Endothelial cell of umbilical vein (primary cell): Measurements from ENCODE around the gene YEATS4. TPM values are rescaled to one million over a fixed set of nuclear protein-coding genes. Genes with fewer than 3 reads are reported as not detected.

ENCODE experiments used
- BruUV-seq: library from RNA; stranded (reverse); fragments of 400-500 nt; replicated peaks from 2 replicates; lab custom pipeline; 2021; lab: Mats Ljungman, UMichigan
- CTCF ChIA-PET: fragments of 300-600, 350-600 bp; sonication (Branson Sonifier 250); formaldehyde crosslinking; loops from one replicate; lab custom pipeline; 2021; ENCODE audit warnings: antibody characterized with exemption, inconsistent platforms; lab: Charles Lee
- POLR2A ChIA-PET: fragments of 300-600, 350-600 bp; sonication (Branson Sonifier 250); formaldehyde crosslinking; loops from one replicate; lab custom pipeline; 2021; ENCODE audit warnings: antibody characterized with exemption, inconsistent platforms; lab: Charles Lee
- DNase-seq: peaks from one replicate; pipeline ENCODE4 v3.0.0-alpha.2; 2011; ENCODE audit warnings: low read depth, low spot score
- FAIRE-seq: peaks from 2 replicates; lab custom pipeline; 2011; peaks lifted over from hg19 to GRCh38; lab: Jason Lieb, UNC
- H2AFZ ChIP-seq: 2 replicates; pipeline ENCODE4 v1.6.0; 2012; ENCODE audit warnings: low read depth, low read length, control low read depth, inconsistent platforms
- H3K27ac ChIP-seq: 2 replicates; pipeline ENCODE4 v1.5.1; 2011; ENCODE audit warnings: low read depth, mild to moderate bottlenecking, control low read depth, low read length, moderate library complexity; ENCODE audit not compliant: insufficient read depth
- H3K27me3 ChIP-seq, 2 experiments: 2 replicates each; pipeline versions ENCODE4 v1.6.0 to v1.6.1; 2011; ENCODE audit warnings: low read length in 2 of 2, mixed read lengths in 1 of 2; ENCODE audit not compliant: control insufficient read depth in 2 of 2, insufficient read depth in 2 of 2
- H3K36me3 ChIP-seq, 2 experiments: 2 replicates in 1 of 2; 3 replicates in 1 of 2; pipeline ENCODE4 v1.5.1; 2011; ENCODE audit warnings: low read length in 2 of 2, mild to moderate bottlenecking in 1 of 2, moderate library complexity in 1 of 2; ENCODE audit not compliant: control insufficient read depth in 2 of 2, insufficient read depth in 2 of 2; ENCODE audit errors: extremely low read depth in 1 of 2
- H3K4me1 ChIP-seq: 3 replicates; pipeline ENCODE4 v1.5.1; 2011; ENCODE audit warnings: mild to moderate bottlenecking, low read length; ENCODE audit not compliant: control insufficient read depth, insufficient read depth; ENCODE audit errors: extremely low read depth
- H3K4me2 ChIP-seq: 2 replicates; pipeline ENCODE4 v1.6.1; 2011; ENCODE audit warnings: low read length, control low read depth, mixed read lengths; ENCODE audit not compliant: insufficient read depth
- H3K4me3 ChIP-seq, 3 experiments: fragments of 200-600 bp in 1 of 3; sonication (generic), shearing (Covaris generic) in 1 of 3; replicated peaks in 1 of 3; 2 replicates each; pipeline ENCODE4 v1.5.1; 2011 to 2016; ENCODE audit warnings: control low read depth in 3 of 3, low read length in 3 of 3, mild to moderate bottlenecking in 2 of 3, inconsistent platforms in 1 of 3, low read depth in 1 of 3, moderate library complexity in 1 of 3; ENCODE audit not compliant: insufficient read depth in 1 of 3
- H3K79me2 ChIP-seq: 2 replicates; pipeline ENCODE4 v1.6.0; 2012; ENCODE audit warnings: low read length, inconsistent platforms; ENCODE audit not compliant: control insufficient read depth, insufficient read depth
- H3K9ac ChIP-seq: replicated peaks from 2 replicates; pipeline ENCODE3; 2011; ENCODE audit warnings: low read length, control low read depth; ENCODE audit not compliant: insufficient read depth; ENCODE audit errors: extremely low read depth
- H3K9me1 ChIP-seq: replicated peaks from 3 replicates; pipeline ENCODE4 v1.6.0; 2011; ENCODE audit warnings: mild to moderate bottlenecking, low read length; ENCODE audit not compliant: control insufficient read depth, insufficient read depth; ENCODE audit errors: extremely low read depth
- H3K9me3 ChIP-seq: replicated peaks from 2 replicates; pipeline ENCODE4 v1.5.1; 2012; ENCODE audit warnings: low read length, inconsistent platforms; ENCODE audit not compliant: control insufficient read depth, insufficient read depth
- H4K20me1 ChIP-seq: replicated peaks from 2 replicates; pipeline ENCODE3; 2011; ENCODE audit warnings: mild to moderate bottlenecking, low read length; ENCODE audit not compliant: control insufficient read depth, insufficient read depth; ENCODE audit errors: extremely low read depth
- CTCF ChIP-seq, 2 donors: IDR thresholded peaks; 1 replicate in 1 of 2; 2 replicates in 1 of 2; pipeline ENCODE4 v1.5.1; 2011; ENCODE audit warnings: low read length in 2 of 2, mild to moderate bottlenecking in 2 of 2, moderate library complexity in 2 of 2, control low read depth in 1 of 2, inconsistent platforms in 1 of 2, low read depth in 1 of 2; ENCODE audit not compliant: insufficient read depth in 1 of 2; ENCODE audit errors: extremely low read depth in 1 of 2
- FOS ChIP-seq: IDR thresholded peaks from 2 replicates; pipeline ENCODE4 v1.6.1; 2011; ENCODE audit warnings: mild to moderate bottlenecking, low read length, moderate library complexity, borderline replicate concordance; ENCODE audit not compliant: insufficient read depth
- GATA2 ChIP-seq: IDR thresholded peaks from 2 replicates; pipeline ENCODE4 v1.7.0; 2011; ENCODE audit warnings: low read depth, mild to moderate bottlenecking, moderate library complexity, mixed read lengths, low read length; ENCODE audit not compliant: insufficient read length, insufficient read depth
- JUN ChIP-seq: IDR thresholded peaks from 2 replicates; pipeline ENCODE4 v1.6.1; 2011; ENCODE audit warnings: borderline replicate concordance, low read depth; ENCODE audit not compliant: insufficient read length, insufficient read depth
- MAX ChIP-seq: IDR thresholded peaks from 2 replicates; pipeline ENCODE4 v1.6.1; 2011; ENCODE audit not compliant: insufficient read depth, insufficient read length
- POLR2A ChIP-seq: IDR thresholded peaks from 2 replicates; pipeline ENCODE4 v1.6.1; 2012; ENCODE audit warnings: low read depth, mild to moderate bottlenecking, control low read depth, low read length
- POLR2AphosphoS5 ChIP-seq: IDR thresholded peaks from 2 replicates; pipeline ENCODE4 v1.6.1; 2012; ENCODE audit warnings: low read depth, mild to moderate bottlenecking, control low read depth, low read length, moderate library complexity; ENCODE audit not compliant: insufficient read depth
- dilution Hi-C: fragments of 300-500 bp; cut with MboI; formaldehyde crosslinking; loops from one replicate; pipeline ENCODE4 v1.15.0; 2019; ENCODE audit warnings: low sequenced_read_pairs; ENCODE audit not compliant: extremely low pct_ligation_motif_present
- intact Hi-C: fragments of 100-400 bp; cut with micrococcal nuclease; formaldehyde crosslinking; loops from one replicate; pipeline ENCODE4 v1.10.0; 2022
- polyA plus RNA-seq, 4 experiments: library from polyadenylated mRNA; depleted of rRNA in 3 of 4; stranded (reverse) in 3 of 4; unstranded in 1 of 4; fragments of >200 nt; gene quantifications; 2 replicates each; pipeline versions ENCODE4 v1.2.1 to v1.2.3, GENCODE V29; 2011 to 2012; ENCODE audit warnings: missing spikeins in 1 of 4
- total RNA-seq: library from RNA; stranded (reverse); gene quantifications from 2 replicates; pipeline ENCODE4 v1.2.3, GENCODE V29; 2021

YEATS4 gene
- total and polyA plus RNA-seq, 2 donors (not counting 3 experiments of a cell fraction or from before 2014, with no cell fraction given), result 13.6 to 16.7 TPM

GRCh38 chr12:69419701-69420100 is 60.2 kb downstream of the YEATS4 start:
- intact Hi-C loops, result loop anchor here (5.0 kb wide), 2 partner anchors 43 to 168 kb away; partner anchors contain the start of gene CCT2
- ChIA-PET POLR2A (no interaction called here), CTCF (interaction anchor here (9.1 kb wide), 1 partner anchor 151 kb away, joined by 69 read pairs; no protein-coding TSS in a partner anchor)
- H4K20me1 ChIP-seq, result no peaks in the 10 kb centered on the region
- H3K9me1 ChIP-seq, result no peaks in the 10 kb centered on the region
- H3K9ac ChIP-seq, result no peak overlapping the region
- H3K27me3 ChIP-seq, result no peaks in the 10 kb centered on the region
- FAIRE-seq (no peak), DNase-seq (no peak)
- H3K4me1 ChIP-seq, result no peaks in the 10 kb centered on the region
- no peak overlapping the region for H3K4me3 ChIP-seq
- H3K27ac ChIP-seq, result no peak overlapping the region
- no peak overlapping the region for H3K4me2 ChIP-seq
- H2AFZ ChIP-seq, result no peak overlapping the region
- no peaks in the 10 kb centered on the region for H3K9me3 ChIP-seq
- no peaks in the 10 kb centered on the region for H3K79me2 ChIP-seq
- BruUV-seq, result no TSS peak
- dilution Hi-C loops, result no loop called here
- no peaks in the 10 kb centered on the region for H3K36me3 ChIP-seq
- TF ChIP-seq FOS, result no peak
- TF ChIP-seq POLR2AphosphoS5, result no peak
- no peak for TF ChIP-seq POLR2A
- no peak for TF ChIP-seq GATA2
- TF ChIP-seq JUN, result no peak
- TF ChIP-seq MAX, result no peak
- no peak for TF ChIP-seq CTCF (IDR thresholded peaks at IDR 0.05; ENCODE audit: extremely low read depth in 1 of 2, insufficient read depth in 1 of 2, low read depth in 1 of 2, low read length in 2 of 2)
